PC-3 (cell line): Measurements from ENCODE around the gene PROX1.

Source experiments
- EZH2 ChIP-seq: fragments of 300-600 bp; sonication (generic); IDR thresholded peaks from one replicate; pipeline ENCODE4 v1.6.1; 2017; ENCODE audit warnings: antibody characterized with exemption, mild to moderate bottlenecking, low read length; ENCODE audit not compliant: unreplicated experiment
- TF ChIP-seq, protein P1 (sequence below): fragments of 300-600 bp; sonication (generic); conservative IDR thresholded peaks from 2 replicates; pipeline ENCODE4 v1.5.1; 2017; ENCODE audit warnings: antibody characterized with exemption, low read depth, mild to moderate bottlenecking, low read length

- TF ChIP-seq, protein P1, sequence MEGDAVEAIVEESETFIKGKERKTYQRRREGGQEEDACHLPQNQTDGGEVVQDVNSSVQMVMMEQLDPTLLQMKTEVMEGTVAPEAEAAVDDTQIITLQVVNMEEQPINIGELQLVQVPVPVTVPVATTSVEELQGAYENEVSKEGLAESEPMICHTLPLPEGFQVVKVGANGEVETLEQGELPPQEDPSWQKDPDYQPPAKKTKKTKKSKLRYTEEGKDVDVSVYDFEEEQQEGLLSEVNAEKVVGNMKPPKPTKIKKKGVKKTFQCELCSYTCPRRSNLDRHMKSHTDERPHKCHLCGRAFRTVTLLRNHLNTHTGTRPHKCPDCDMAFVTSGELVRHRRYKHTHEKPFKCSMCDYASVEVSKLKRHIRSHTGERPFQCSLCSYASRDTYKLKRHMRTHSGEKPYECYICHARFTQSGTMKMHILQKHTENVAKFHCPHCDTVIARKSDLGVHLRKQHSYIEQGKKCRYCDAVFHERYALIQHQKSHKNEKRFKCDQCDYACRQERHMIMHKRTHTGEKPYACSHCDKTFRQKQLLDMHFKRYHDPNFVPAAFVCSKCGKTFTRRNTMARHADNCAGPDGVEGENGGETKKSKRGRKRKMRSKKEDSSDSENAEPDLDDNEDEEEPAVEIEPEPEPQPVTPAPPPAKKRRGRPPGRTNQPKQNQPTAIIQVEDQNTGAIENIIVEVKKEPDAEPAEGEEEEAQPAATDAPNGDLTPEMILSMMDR, result no peak
- TF ChIP-seq EZH2, result no peak
These were observed 79.2 kb downstream of the PROX1 start for GRCh38 chr1:214066936-214067335.
